Keratinocyte (primary cell): ENCODE measurements around the gene SCFD1. TPM values are rescaled to one million over a fixed set of nuclear protein-coding genes. Genes with fewer than 3 reads are reported as not detected.

ENCODE experiments used
- DNase-seq: peaks from one replicate; pipeline ENCODE4 v3.0.0-alpha.2; 2011; ENCODE audit warnings: low read depth, missing footprints, low spot score
- FAIRE-seq: peaks from 2 replicates; lab custom pipeline; 2011; peaks lifted over from hg19 to GRCh38; lab: Jason Lieb, UNC
- H2AFZ ChIP-seq: 2 replicates; pipeline ENCODE4 v1.6.0; 2012; ENCODE audit warnings: low read length, control low read depth, inconsistent platforms; ENCODE audit not compliant: control insufficient read depth
- H3K27ac ChIP-seq: 2 replicates; pipeline ENCODE4 v1.5.1; 2011; ENCODE audit warnings: low read length; ENCODE audit not compliant: control insufficient read depth, insufficient read depth
- H3K27me3 ChIP-seq: 3 replicates; pipeline ENCODE4 v1.6.0; 2011; ENCODE audit warnings: low read length; ENCODE audit not compliant: control insufficient read depth, insufficient read depth; ENCODE audit errors: extremely low read depth
- H3K36me3 ChIP-seq, 2 experiments: 2 replicates in 1 of 2; 3 replicates in 1 of 2; pipeline ENCODE4 v1.5.1; 2011; ENCODE audit warnings: low read length in 2 of 2, mild to moderate bottlenecking in 1 of 2; ENCODE audit not compliant: control insufficient read depth in 2 of 2, insufficient read depth in 2 of 2; ENCODE audit errors: extremely low read depth in 1 of 2
- H3K4me1 ChIP-seq: 3 replicates; pipeline ENCODE4 v1.5.1; 2011; ENCODE audit warnings: low read length; ENCODE audit not compliant: control insufficient read depth, insufficient read depth; ENCODE audit errors: extremely low read depth
- H3K4me2 ChIP-seq: 3 replicates; pipeline ENCODE4 v1.6.0; 2011; ENCODE audit warnings: low read depth, low read length; ENCODE audit not compliant: control insufficient read depth, insufficient read depth; ENCODE audit errors: extremely low read depth
- H3K4me3 ChIP-seq, 3 experiments: fragments of 200-600 bp in 1 of 3; sonication (generic) in 1 of 3; 2 replicates in 2 of 3; 3 replicates in 1 of 3; pipeline ENCODE4 v1.5.1; 2011 to 2016; ENCODE audit warnings: low read length in 3 of 3, mild to moderate bottlenecking in 3 of 3, control low read depth in 2 of 3, inconsistent platforms in 1 of 3, low read depth in 1 of 3, mixed read lengths in 1 of 3, mixed run types in 1 of 3, moderate library complexity in 1 of 3; ENCODE audit not compliant: control insufficient read depth in 2 of 3, insufficient read depth in 2 of 3; ENCODE audit errors: extremely low read depth in 1 of 3
- H3K79me2 ChIP-seq: 2 replicates; pipeline ENCODE4 v1.6.0; 2012; ENCODE audit warnings: low read length; ENCODE audit not compliant: control insufficient read depth, insufficient read depth
- H3K9ac ChIP-seq: 3 replicates; pipeline ENCODE4 v1.6.0; 2011; ENCODE audit warnings: low read length; ENCODE audit not compliant: control insufficient read depth, insufficient read depth; ENCODE audit errors: extremely low read depth
- H3K9me1 ChIP-seq: 3 replicates; pipeline ENCODE4 v1.6.0; 2011; ENCODE audit warnings: low read length; ENCODE audit not compliant: control insufficient read depth, insufficient read depth; ENCODE audit errors: extremely low read depth
- H3K9me3 ChIP-seq: 2 replicates; pipeline ENCODE4 v1.5.1; 2012; ENCODE audit warnings: low read depth, low read length; ENCODE audit not compliant: control insufficient read depth
- H4K20me1 ChIP-seq: 3 replicates; pipeline ENCODE4 v1.6.0; 2011; ENCODE audit warnings: low read length; ENCODE audit not compliant: control insufficient read depth, insufficient read depth; ENCODE audit errors: extremely low read depth
- EZH2 ChIP-seq: IDR thresholded peaks from one replicate; pipeline ENCODE4 v1.6.1; 2012; ENCODE audit warnings: inconsistent platforms, mild to moderate bottlenecking, low read length, moderate library complexity
- dilution Hi-C: fragments of 300-500 bp; cut with MboI; formaldehyde crosslinking; loops from one replicate; pipeline ENCODE4 v1.7.0; 2020; ENCODE audit warnings: low sequenced_read_pairs; ENCODE audit not compliant: extremely low pct_ligation_motif_present
- polyA plus RNA-seq, 5 experiments: library from polyadenylated mRNA; depleted of rRNA in 3 of 5; stranded (reverse) in 3 of 5; stranded (forward) in 1 of 5; unstranded in 1 of 5; fragments of >200 nt; gene quantifications; 1 replicate in 1 of 5; 2 replicates in 3 of 5; 3 replicates in 1 of 5; pipeline versions ENCODE4 v1.2.1 to v1.2.3, GENCODE V29; 2011 to 2012; ENCODE audit warnings: missing spikeins in 2 of 5, low read depth in 1 of 5, low replicate concordance in 1 of 5
- TF ChIP-seq, protein P1 (sequence below), 3 experiments: IDR thresholded peaks in 1 of 3; conservative IDR thresholded peaks in 1 of 3; optimal IDR thresholded peaks in 1 of 3; 2 replicates in 2 of 3; 3 replicates in 1 of 3; pipeline versions ENCODE3 to v1.5.1; 2011; ENCODE audit warnings: low read length in 3 of 3, mild to moderate bottlenecking in 3 of 3, moderate library complexity in 2 of 3, control low read depth in 1 of 3, inconsistent platforms in 1 of 3; ENCODE audit not compliant: insufficient read depth in 2 of 3; ENCODE audit errors: extremely low read depth in 1 of 3

SCFD1 gene
- polyA plus RNA-seq, 1 donor (not counting 4 experiments of a cell fraction or from before 2014, with no cell fraction given), result 100 TPM

DNA sequence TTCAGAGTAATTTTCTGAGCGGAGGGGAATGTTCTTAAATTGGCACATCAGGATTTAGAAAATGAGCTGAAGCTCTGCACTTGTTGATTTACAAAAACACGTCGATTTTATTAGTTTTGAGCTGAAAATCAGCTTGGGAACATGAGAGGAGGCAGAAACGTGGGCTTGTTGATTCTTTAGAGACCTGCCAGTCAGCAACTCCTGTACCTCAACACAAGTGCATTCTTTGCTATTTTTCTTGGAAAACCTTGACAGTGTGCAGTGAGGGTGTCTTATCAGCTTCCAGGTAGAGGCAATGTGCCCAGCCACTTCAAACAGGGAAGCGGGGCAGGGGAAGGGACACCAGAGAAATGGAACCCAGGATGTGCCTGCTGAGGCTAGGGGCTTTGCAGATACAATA is 149.5 kb downstream of the SCFD1 start:
- H2AFZ ChIP-seq, result no peak overlapping the region
- DNase-seq (no peak), FAIRE-seq (no peak)
- H3K4me2 ChIP-seq, result no peak overlapping the region
- no peaks in the 10 kb centered on the region for H3K36me3 ChIP-seq
- no peaks in the 10 kb centered on the region for H3K4me1 ChIP-seq
- H3K9ac ChIP-seq, result no peak overlapping the region
- H3K9me3 ChIP-seq, result no peaks in the 10 kb centered on the region
- H3K79me2 ChIP-seq, result no peaks in the 10 kb centered on the region
- no peaks in the 10 kb centered on the region for H4K20me1 ChIP-seq
- TF ChIP-seq, protein P1, sequence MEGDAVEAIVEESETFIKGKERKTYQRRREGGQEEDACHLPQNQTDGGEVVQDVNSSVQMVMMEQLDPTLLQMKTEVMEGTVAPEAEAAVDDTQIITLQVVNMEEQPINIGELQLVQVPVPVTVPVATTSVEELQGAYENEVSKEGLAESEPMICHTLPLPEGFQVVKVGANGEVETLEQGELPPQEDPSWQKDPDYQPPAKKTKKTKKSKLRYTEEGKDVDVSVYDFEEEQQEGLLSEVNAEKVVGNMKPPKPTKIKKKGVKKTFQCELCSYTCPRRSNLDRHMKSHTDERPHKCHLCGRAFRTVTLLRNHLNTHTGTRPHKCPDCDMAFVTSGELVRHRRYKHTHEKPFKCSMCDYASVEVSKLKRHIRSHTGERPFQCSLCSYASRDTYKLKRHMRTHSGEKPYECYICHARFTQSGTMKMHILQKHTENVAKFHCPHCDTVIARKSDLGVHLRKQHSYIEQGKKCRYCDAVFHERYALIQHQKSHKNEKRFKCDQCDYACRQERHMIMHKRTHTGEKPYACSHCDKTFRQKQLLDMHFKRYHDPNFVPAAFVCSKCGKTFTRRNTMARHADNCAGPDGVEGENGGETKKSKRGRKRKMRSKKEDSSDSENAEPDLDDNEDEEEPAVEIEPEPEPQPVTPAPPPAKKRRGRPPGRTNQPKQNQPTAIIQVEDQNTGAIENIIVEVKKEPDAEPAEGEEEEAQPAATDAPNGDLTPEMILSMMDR (optimal IDR thresholded peaks at IDR 0.05 in 1 of 3, IDR thresholded peaks at IDR 0.05 in 1 of 3, conservative IDR thresholded peaks at IDR 0.05 in 1 of 3; ENCODE audit: extremely low read depth in 1 of 3, insufficient read depth in 2 of 3, low read length in 3 of 3), result no peak
- TF ChIP-seq EZH2, result no peak
- dilution Hi-C loops, result no loop called here
- H3K27ac ChIP-seq, result no peak overlapping the region
- no peaks in the 10 kb centered on the region for H3K9me1 ChIP-seq
- H3K4me3 ChIP-seq, result no peak overlapping the region
- peaks cover 15% of the 10 kb centered on the region for H3K27me3 ChIP-seq

DNA sequence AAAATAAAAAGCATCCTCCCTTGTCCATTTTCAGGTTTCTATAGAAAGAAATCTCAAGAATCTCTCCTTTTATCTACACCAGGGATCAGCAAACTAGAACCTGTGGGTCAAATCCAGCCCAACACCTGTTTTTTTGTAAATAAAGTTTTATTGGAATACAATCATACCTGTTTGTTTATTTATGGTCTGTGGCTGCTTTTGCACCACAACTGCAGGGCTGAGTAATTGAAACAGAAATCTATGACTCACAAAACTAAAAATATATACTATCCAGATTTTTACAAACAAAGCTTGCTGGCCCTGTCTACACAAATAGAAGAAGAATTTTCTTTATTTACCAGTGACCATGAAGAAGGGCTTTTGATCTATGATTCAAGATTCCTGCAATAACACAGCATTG is 157.1 kb downstream of the SCFD1 start:
- Histone ChIP-seq H3K9me1 (no peaks in the 10 kb centered on the region), H3K4me1 (no peaks in the 10 kb centered on the region), H3K36me3 (no peaks in the 10 kb centered on the region), H2AFZ (no peak overlapping the region), H3K4me2 (no peak overlapping the region), H3K9ac (no peak overlapping the region), H3K27ac (no peak overlapping the region), H4K20me1 (no peaks in the 10 kb centered on the region), H3K9me3 (no peaks in the 10 kb centered on the region), H3K79me2 (no peaks in the 10 kb centered on the region), H3K4me3 (no peak overlapping the region), H3K27me3 (no peaks in the 10 kb centered on the region)
- FAIRE-seq (no peak), DNase-seq (no peak)
- TF ChIP-seq, protein P1 (optimal IDR thresholded peaks at IDR 0.05 in 1 of 3, IDR thresholded peaks at IDR 0.05 in 1 of 3, conservative IDR thresholded peaks at IDR 0.05 in 1 of 3; ENCODE audit: extremely low read depth in 1 of 3, insufficient read depth in 2 of 3, low read length in 3 of 3), result no peak
- TF ChIP-seq EZH2, result no peak
- dilution Hi-C loops, result no loop called here

Other genes starting within 250 kb of the SCFD1 start
- 11.5 to 24.3 TPM (median 15.6 TPM) in 3 replicates for gene G2E3, start 63.2 kb upstream of the SCFD1 start, polyA plus RNA-seq